Stimulated activated CD4-positive, alpha-beta T cell treated with anti-CD3 and anti-CD28 coated beads, Interleukin-15, amount 100 ng/mL, for 48 hours (primary cell): ENCODE data around the gene PAX6.

Experiments used
- DNase-seq, 2 donors: peaks; one replicate each; pipeline ENCODE4 v3.0.0-alpha.2; 2020; ENCODE audit warnings: low read depth in 2 of 2

PAX6 gene

DNA sequence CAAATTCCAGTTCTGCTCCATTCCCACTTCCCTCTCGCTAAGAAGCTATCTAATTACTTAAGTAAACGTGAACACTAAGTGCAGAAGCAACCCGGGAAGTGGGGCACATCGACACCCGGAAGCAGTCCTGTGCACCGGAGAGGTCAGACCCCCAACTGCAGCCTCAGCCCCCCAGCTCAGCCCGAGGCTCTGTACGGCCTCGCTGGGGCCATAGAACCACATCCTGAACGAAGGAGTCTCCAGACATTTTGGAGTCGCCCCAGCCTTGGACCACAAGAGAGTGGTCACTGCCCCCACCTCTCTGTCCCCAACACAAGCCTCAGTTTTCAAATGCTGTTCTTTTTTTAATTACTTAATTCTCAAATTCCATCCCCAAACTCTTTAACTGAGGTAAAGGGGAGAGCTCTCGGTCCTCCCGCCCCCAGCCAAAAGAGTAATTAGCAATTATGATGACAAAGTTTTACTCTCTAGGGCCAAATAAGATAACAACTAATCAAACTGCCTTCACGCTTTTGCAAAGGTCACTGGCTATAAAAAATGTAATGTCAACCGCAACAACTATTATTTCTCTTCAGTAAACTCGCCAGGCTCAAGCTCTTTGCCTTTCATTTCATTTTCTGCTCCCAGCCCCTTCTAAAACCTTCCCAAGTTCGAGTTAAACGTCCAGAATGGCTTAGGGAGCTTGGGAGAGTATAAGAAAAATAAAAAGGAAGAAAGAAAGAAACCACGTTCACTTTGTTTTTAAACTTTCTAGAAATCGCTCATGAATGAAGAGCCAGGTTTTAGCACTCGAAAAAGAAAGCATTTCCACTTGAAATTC is 2.2 kb downstream of the PAX6 start:
- no peak for DNase-seq

DNA sequence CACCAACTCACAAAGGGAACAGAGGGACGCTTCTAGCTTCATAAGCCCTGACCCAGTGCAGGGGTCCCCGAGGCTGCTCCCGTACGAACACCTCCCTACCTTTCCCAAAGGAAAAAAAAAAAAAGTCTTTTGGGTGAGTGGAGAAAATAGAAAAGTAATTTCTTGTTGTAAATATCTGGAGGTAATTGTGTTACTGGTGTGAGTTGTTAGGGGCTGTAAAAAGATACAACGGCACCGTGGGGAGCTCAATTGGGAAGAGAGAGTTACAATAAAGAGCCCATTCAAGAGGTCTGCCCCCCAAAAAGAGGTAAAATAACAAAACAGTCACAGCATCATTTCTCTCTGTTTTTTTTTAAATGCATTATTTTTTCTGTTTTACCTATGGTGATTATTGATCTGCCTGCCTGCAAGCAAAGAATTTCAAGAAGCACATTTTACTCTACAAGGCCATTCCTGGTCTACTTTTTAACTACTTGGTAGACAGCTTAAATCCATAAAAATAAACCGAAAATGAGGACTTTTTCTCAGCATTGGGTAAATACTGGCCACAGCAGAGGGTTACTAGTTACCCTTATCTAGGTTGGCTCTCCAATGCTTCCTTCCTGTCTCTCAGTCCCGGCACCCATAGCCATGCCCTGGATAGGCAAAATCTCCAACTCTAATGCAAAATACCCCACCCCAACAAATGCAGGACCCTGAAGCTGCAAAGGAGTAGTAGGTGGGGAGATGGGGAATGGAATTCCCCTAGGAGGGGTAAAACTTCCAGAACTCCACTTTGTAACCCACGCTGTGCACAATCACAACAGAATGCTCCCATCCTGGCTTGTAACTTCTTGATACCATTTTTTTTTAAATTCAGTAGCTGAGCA is 3.1 kb downstream of the PAX6 start:
- no peak for DNase-seq

DNA sequence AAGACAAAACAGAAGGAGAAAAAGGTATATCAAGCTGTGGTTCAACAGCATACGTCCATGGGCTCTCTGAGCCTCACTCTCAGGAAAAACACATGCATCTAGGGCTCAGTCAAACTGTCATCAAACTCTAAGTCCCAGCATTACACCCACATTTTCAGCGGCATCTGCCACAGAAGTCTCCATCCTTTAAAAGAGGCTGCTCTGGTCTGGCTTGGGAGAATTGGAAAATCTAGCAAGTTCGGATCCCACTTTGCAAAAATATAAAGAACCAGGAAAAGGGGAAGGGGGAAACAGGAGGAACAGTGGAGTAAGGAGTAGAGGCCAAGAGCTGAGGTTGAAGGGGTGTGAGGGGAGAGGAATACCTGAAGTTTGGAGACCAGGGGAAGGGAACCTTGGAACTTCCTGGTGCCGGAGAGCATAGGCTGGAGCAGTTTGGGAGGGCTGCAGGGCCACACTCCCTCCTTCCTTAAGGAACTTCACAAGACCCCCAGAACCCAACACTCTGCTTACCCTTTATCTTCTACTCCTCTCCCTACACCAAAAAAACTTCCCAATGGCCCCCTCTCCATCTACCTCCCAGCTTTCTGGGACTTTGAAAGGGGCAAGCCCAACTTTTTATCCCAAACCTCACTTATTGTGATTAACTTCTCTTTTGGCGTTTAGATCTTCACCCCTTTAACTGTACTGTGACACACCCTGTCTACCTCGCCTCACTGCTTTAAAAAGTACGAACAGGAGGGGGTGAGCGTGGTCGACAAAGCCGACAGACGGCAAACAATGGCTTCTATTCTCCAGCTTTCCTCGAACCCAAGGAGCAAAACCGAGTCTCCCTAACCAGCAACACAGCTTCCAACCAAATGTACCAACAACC is 4.0 kb downstream of the PAX6 start:
- DNase-seq: no peak

DNA sequence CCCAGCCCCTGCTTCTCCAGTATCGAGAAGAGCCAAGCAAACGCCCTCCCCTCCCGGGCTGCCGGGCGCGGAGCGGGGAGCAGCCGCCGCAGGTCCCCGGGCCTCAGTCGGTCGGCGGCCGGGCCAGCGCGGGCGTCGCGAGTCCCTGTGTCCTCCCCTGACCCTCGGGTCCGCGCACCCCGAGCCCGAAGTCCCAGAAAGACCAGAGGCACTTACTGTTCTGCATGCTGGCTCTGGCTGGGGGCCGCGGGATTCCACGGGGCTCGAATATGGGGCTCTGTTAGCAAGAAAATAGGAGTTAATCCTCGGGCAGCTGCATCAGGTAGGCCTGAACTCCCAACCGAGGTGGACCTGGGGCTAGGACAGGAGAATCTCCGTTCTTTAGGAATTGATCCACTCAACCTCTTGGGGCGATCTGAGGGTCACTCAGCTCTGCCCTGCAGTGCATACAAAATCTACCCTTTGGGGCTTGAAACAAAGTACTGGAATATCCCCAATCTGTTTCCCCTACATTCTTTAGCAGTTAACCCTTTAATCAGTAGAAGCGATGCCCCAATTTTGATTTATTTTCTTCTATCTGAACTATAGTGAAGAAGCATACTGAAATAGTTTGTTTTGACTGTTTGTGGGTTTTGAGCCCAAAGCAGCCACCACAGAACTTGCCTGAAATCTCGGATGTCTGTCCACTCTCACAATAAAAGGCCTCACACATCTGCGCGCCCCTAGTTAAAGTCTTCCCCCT is 4.8 kb downstream of the PAX6 start:
- no peak for DNase-seq

DNA sequence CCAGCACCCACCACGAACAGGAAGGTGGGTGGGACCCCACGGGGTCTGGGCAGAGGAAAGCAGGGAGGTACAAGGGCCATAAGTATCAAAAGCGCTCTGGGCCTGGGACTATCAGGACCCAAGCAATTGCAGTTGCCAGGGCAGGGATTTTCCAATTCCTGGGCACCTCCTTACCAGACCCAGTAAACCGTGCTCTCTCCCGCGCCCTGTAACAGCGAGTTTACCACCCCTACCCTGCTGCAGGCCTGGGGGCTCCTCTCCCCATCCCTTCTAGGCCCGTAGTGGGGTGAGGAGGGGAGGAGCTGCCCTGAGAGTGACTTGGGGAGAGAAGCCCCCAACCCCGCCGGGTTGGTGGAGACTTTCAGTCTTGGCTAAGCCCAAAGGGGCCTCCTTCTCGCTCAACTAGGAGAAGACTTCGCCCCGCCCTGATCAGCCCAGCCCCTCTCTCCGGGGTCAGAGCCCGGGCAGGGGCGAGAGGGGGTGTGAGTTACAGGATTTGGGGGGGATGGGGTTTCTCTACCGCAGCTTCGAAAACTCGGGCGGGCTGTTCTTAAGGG is 5.4 kb downstream of the PAX6 start:
- no peak for DNase-seq

DNA sequence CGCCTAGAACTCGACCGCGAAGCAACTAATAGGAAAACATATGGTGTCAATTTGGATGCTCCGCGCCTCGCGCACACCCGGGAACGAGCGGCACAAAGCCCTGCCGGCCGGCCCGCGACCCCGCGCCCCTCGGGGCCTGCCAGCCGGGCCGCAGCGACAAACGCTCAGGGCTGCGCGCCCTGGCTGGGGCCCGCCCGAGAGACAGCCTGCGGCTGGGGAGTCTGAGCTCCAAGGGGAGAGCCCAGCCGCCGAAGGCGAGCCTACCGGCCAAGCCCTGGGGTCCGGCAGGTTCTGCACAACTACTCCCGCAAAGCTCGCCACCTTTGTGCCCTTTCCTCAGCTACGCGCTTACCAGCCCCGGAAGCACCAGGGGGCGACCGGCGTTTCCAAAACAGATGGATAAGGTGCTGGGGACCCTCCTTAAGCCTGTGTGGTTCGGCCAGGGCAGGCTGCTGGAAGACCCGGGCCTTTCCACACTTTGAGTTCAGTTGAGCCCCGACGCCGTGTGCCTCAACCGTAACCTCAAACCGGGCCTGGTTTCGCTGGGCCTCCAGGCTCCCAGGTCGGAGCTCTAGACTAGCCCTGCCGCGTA is 6.0 kb downstream of the PAX6 start:
- no peak for DNase-seq

DNA sequence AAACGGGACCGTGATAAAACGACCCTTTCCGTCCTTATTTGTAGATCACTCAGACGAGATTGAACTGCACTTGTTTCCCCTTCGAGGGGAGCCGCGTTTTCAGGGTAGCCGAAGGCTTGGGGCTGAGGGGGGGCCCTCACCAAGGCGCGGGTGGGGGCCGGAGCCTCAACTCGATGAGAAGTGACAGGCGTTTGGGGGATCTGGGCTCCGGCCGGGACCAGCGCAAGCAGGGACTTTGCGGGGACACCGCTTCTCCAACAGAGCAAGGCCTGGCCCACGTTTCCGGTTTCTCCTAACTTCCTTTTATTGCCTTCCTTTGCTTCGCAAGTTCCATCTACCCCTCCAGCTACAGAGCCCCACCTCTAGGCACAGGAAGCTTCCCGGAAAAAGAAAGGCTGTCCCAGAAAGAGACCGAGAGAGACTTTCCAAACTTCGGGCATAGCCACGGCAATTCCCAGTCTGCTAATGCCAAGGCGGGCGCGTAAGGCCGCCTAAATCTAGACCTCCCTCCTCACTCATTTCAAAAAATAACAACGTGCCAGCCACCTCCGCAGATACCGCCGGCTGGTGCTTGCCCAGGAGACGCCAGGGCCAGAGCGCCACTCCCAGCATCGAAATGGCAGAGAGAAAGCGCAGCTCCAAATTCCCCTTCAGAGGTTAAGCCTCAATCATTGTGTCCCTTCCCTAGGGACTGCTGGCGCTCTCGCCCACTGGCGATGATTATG is 6.6 kb downstream of the PAX6 start:
- DNase-seq: no peak

DNA sequence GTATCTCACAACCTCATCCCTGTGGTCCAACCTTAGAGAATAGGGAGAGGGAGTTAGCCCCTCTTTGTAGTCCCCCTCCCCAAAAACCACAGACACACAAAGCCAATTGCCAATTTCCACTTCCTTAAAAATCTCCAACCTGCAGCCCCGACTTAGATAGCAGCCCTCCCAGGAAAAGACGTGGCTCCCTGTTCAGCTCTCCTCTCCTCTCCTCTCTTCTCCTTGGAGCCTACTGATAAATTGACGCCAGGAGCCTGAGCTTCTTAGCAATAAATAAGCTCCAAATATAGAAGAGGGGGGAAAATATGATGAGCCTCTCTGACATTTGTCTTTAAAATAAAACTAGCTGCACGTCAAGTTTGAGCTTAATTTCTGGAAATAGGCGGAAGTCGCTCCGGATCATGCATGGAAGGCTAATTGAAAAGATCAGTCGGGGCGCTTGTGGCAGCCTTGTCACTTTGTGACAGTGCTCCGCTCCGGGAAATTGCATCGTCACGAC is 7.3 kb downstream of the PAX6 start:
- no peak for DNase-seq

DNA sequence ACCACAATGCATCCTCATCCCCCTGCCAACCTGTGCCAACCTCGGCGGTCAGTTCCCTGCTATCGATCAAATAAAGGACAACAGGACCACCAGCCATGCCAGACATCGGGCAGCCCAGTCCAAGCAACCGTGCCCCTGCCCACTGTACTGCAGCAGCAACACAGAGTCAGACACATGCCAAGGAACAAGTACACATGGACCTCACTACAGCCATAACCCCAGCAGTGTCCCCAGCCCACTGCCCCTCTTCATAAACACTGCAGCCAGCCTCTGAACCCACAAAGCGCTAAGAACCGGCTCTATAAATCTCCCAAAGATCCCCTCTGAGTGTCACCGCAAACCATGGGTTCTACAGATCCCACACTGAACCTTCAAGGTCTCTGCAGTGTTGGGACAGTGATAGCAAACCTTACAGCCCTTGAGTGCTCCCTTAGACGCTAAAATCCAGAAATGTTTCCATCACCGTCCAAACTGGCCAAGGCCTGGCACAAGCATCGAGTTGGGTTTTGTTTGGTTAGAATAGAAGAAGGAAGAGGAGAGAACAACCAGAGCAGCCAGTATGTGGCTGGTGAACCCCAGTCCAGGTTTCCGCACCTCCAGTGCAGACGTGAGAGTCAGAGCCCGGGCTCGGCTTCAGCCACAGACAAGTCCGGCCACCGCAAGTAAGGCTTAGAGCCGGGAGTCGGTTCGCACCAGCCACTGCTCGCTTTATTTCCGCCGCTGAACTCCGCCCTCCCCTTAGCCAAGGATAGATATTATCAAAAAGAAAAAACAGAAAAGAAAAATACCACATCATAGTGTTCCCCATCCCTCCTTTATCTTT is 7.9 kb downstream of the PAX6 start:
- DNase-seq: no peak

DNA sequence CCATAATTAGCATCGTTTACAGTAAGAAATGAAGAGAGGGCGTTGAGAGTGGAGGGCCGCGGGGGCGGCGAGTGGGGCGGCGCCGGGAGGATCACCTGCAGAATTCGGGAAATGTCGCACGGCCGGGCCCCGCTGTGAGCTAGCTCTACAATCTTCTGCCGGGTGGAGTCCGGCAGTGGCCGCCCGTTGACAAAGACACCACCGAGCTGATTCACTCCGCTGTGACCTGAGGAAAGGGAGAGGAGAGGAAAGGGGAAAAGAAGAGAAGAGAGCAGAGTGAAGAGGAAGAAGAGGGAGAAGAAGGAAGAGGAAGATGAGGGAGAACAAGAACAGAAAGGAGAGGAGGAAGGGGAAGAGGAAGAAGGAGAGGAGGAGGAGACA is 8.5 kb downstream of the PAX6 start:
- DNase-seq: no peak

DNA sequence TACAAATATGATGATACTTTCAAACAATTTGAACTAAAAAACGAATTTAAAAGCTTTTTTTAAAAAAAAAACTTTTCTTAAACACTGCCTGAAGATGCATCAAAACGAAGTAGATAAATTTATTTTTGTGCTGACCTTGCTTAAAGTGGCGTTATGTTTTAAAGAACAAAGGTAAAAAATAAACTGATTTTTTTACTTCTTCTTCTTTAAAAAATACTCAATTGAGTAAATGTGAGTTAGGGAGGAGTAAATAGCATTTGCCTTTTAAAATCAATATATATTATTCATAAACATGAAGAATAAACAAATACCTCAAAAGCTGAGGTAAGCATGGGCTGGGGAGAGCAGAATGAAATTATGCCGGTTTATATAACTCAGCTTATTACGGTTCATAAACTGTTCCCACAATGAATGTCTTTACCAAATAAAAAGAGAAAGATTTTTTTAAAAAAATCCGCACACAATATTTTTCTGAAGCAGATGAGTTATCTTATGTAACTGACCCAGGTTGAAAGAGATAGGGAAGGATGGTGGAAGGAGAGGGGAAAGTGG is 9.0 kb downstream of the PAX6 start:
- DNase-seq: no peak

DNA sequence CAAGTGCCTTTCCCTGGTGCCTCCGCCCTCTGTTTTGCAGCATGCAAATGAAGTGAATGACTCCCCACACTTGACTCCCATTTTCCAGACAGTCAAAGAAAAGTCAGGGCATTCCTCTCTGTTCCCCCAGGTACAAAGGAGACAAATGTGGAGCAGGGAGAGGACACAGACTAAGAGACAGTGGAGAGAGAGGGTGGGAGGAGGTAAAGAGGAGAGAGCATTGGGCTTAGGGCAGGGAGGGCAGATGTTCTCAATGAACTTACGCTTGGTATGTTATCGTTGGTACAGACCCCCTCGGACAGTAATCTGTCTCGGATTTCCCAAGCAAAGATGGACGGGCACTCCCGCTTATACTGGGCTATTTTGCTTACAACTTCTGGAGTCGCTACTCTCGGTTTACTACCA is 9.8 kb downstream of the PAX6 start:
- DNase-seq: no peak

DNA sequence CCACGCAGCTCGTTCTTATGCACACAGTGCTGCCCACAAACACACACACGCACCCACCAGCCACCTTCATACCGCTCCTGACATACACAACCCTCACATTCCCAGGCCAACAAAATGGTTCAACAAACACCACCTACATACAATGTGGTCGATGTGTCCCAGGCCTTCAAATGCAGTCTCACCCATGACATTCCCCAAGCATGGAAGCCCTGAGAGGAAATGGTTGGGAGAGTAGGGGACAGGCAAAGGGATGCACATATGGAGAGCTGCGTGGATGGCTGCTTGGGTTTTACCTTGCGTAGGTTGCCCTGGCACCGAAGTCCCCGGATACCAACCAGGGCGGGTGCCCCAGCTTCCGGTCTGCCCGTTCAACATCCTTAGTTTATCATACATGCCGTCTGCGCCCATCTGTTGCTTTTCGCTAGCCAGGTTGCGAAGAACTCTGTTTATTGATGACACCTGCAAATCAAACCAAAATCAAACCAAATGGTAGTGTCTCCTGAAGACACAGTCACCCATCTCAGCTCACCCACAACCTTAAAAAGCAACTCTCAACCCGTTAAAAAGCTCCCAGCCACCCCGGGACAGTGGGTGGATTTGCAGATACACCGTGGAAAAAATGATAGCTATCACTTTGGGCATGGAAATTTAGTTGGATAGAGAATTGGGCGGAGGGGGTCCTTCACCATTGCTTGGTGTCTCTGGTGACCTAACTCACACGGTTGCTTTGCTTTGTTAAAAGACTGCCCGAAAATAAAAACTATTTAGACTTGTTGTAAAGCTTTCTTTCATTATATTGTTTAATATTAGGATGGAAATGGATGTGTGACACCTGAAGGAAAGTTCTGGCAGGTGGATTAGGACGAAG is 10.5 kb downstream of the PAX6 start:
- DNase-seq: no peak

DNA sequence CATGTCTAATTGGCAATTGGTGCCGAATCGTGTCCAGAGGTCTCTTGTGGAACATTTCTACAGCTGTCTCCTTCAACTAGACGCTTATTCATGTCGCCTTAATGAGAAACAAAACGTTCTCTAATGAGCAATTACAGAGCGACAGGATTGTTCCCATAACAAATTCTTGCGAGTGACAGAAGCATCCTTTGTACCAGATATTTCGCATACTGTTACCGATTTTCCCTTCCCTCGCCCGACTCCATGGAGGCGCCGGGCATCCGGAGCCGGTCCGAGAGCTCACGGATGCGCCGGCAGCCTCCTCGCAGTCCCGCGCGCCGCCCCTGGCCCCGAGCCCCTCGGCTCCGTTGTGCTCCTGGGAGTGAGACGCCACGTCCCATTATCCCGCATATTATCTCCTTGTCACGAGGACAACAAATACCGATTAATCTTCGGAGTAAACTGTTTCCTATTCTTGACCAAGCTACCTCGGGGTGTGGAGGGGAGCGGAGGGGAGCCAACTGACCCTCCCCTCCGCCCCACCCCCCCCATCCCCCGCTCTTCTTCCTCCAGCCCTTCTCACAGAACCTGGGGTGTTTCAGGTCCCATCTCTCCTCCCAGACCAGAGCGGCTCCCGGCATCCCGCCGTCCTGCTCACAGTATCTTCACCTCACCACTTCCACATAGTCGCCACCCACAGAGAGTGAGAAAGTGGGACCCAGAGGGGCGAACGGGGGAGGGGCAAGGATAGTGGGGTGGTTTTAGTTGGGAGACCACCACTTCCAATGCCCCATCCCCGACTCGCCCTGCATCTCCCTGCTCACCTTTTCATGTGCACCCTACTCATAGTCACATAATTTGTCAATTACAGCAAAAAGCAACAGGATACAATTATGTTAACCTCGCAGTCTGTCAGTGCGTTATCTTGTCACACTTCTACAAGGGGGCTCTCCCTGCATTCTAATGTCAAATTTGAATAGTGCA is 11.4 kb downstream of the PAX6 start:
- no peak for DNase-seq

DNA sequence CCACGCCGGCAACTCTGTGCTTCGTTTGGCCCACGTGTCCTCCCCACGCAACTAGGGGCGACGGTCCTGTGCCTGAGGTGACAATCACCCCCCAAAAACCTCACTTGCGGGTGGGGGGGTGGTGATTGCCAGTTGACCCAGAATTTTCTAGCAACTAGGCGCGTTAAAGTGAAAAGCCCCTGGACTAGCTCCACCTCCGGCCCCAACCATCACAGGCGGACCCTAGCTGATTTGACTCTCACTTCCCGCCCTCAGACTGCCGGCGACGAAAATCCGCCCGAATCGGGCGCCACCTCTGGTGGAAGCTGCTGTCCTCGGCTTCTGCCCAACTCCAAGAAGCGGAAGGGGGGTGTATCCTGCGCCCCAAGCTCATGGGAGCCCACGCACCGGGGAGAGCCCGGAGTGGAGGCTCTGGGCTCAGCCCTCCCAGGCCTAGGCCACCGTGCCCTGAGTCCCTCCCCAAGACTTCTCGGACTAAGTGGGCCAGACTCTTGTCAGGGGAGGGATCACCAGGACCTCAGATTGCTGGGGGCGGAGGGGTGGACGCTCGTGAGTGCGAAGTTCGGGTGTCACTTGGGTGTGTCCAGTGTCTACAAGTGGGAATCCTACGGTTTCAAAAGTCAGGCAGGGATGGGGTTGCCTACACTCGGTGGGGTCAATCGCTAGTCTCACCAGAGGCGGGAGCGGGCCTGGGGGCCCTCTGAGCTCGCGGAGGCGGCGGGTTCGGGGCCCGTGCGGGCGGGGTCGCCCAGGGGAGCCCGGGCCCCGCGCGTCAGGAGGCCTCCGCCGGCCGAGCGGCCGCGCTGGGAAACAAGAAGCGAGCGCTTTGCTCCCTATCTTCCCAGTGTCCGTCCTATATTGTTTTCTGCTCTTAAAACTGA is 12.3 kb downstream of the PAX6 start:
- no peak for DNase-seq
